Measurements from ENCODE around the gene FGF13. TPM values are rescaled to one million over a fixed set of nuclear protein-coding genes. Genes with fewer than 3 reads are reported as not detected.

Gene FGF13
- total and polyA plus RNA-seq, 2 donors (not counting 3 experiments of a cell fraction or from before 2014, with no cell fraction given), result 0.07 to 0.20 TPM

DNA sequence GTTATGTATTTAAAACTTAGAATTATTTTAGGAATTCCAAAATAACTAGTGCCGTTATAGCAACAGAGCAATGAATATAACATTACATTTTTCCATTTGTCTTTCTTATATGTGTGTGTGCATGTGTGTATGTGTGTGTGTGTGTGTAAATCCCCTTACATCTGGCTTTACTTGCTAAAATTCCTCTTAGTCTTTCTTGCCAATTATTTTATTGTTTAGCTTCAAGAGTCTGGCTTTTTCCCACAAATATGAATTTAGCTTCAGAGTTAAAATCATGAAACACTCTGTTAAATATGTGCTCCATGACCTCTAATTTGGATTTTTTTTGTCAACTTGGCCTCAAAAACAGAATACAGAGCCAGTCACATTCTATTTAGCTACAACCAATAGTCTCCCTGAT, 18.9 kb downstream of the FGF13 start:
- H3K4me1 ChIP-seq (ENCODE audit: control insufficient read depth, extremely low read depth, insufficient read depth, low read length), result no peaks in the 10 kb centered on the region
- CTCF ChIA-PET, result no interaction called here
- no peak overlapping the region for H3K4me3 ChIP-seq (replicated peaks in 1 of 3; ENCODE audit: insufficient read depth in 1 of 3, low read depth in 1 of 3, low read length in 3 of 3)
- FAIRE-seq (no peak), DNase-seq (ENCODE audit: low read depth, low spot score) (no peak)
- TF ChIP-seq EZH2 (IDR thresholded peaks at IDR 0.05; ENCODE audit: borderline replicate concordance, low read depth, low read length, severe bottlenecking) (no peak), GATA2 (IDR thresholded peaks at IDR 0.05; ENCODE audit: insufficient read depth, insufficient read length, low read depth, low read length) (no peak), JUN (IDR thresholded peaks at IDR 0.05; ENCODE audit: borderline replicate concordance, insufficient read depth, insufficient read length, low read depth) (no peak), POLR2A (IDR thresholded peaks at IDR 0.05; ENCODE audit: low read depth, low read length) (no peak), FOS (IDR thresholded peaks at IDR 0.05; ENCODE audit: borderline replicate concordance, insufficient read depth, low read length) (no peak), POLR2AphosphoS5 (IDR thresholded peaks at IDR 0.05; ENCODE audit: insufficient read depth, low read depth, low read length) (no peak), MAX (IDR thresholded peaks at IDR 0.05; ENCODE audit: insufficient read depth, insufficient read length) (no peak), CTCF (IDR thresholded peaks at IDR 0.05; ENCODE audit: extremely low read depth in 1 of 2, insufficient read depth in 1 of 2, low read depth in 1 of 2, low read length in 2 of 2) (no peak), MYC (IDR thresholded peaks at IDR 0.05; ENCODE audit: low read depth, low read length) (no peak)
- no peak overlapping the region for H2AFZ ChIP-seq (ENCODE audit: low read depth, low read length)
- H4K20me1 ChIP-seq (replicated peaks; ENCODE audit: control insufficient read depth, extremely low read depth, insufficient read depth, low read length), result no peaks in the 10 kb centered on the region
- H3K9ac ChIP-seq (replicated peaks; ENCODE audit: extremely low read depth, insufficient read depth, low read length), result no peak overlapping the region
- H3K9me1 ChIP-seq (replicated peaks; ENCODE audit: control insufficient read depth, extremely low read depth, insufficient read depth, low read length), result no peaks in the 10 kb centered on the region
- dilution Hi-C loops (cut with MboI; ENCODE audit: extremely low pct_ligation_motif_present, low sequenced_read_pairs) (no loop called here), intact Hi-C loops (cut with micrococcal nuclease) (no loop called here)
- H3K36me3 ChIP-seq (ENCODE audit: control insufficient read depth in 2 of 2, extremely low read depth in 1 of 2, insufficient read depth in 2 of 2, low read length in 2 of 2), result no peaks in the 10 kb centered on the region
- H3K79me2 ChIP-seq (ENCODE audit: control insufficient read depth, insufficient read depth, low read length), result no peaks in the 10 kb centered on the region
- H3K27me3 ChIP-seq (ENCODE audit: control insufficient read depth in 2 of 2, insufficient read depth in 2 of 2, low read length in 2 of 2), result no peaks in the 10 kb centered on the region
- no TSS peak for BruUV-seq (replicated peaks)
- H3K9me3 ChIP-seq (replicated peaks; ENCODE audit: control insufficient read depth, insufficient read depth, low read length), result no peaks in the 10 kb centered on the region
- no peak overlapping the region for H3K4me2 ChIP-seq (ENCODE audit: insufficient read depth, low read length)
- no peak overlapping the region for H3K27ac ChIP-seq (ENCODE audit: insufficient read depth, low read depth, low read length)
- POLR2A ChIA-PET, result no interaction called here
